TTC549 (cell line): Measurements from ENCODE around the gene LRRC14B.
"Not testable (repeated sequence)": the region's sequence is repeated elsewhere in the genome, so short reads cannot be mapped to it uniquely, and the experiment has no call there.

ENCODE experiments used
- FAIRE-seq: peaks from 2 replicates; lab custom pipeline; 2012; peaks lifted over from hg19 to GRCh38; lab: Jason Lieb, UNC

LRRC14B gene

DNA sequence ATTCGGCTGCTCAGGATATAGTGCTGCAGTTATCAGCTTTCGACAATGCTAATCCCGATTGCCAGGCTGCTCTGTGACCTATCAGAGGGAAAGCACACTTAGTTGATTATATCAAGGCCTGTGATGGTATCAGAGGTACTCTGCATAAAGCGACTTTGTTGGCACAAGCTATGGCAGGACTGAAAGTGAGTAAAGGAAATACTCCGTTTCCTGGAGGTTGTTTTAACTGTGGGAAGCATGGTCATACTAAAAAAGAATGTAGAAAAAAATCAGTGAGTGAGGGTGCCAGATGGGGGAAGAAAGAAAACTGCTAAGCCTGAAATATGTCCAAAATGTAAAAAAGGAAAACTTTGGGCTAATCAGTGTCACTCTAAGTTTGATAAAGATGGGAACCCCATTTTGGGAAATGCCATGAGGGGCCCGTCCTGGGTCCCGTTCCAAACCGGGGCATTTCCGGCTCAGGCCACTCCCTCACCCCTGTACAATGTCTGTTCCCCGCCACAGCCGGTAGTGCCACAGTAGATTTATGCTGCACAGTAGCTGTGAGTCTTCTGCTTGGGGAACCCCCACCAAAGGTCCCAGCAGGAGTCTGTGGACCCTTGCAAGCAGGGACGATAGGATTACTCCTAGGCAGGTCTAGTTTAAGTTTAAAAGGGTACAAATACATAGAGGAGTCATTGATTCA, 52.5 kb downstream of the LRRC14B start:
- FAIRE-seq = not testable (repeated sequence)

DNA sequence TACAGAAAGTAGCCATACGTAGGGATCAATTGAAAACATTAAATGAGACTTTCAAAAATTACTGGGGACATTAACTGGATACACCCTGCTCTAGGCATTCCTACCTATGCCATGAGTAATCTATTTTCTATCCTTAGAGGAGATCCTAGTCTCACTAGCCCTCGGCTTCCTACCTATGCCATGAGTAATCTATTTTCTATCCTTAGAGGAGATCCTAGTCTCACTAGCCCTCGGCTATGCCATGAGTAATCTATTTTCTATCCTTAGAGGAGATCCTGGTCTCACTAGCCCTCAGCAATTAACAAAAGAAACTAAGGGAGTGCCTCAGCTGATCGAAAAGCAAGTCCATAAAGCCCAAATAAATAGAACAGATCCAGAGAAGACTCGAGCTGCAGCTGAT, 54.4 kb downstream of the LRRC14B start:
- not testable (repeated sequence) for FAIRE-seq
